ENCODE data around the gene METTL22.

The METTL22 gene

DNA sequence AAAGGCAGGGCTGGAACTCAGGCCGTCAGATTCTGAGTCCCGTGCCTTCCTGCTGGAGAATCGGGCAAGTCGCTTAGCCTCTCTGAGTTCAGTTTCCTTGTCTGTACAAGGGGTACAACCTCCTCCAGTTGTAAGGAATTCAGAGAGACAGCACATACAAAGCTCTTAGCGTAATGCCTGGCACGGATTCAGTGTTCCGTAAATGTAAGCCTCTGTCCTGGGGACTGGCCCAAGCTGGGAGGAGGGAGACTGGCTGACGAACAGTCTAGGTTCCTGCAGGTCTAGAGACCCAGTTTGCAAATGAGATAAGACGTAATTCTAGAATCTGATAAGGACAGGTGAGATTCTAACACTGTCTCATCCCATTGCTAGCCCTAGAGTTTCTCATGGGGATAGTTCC lies 9.9 kb downstream of the METTL22 start:
- Histone ChIP-seq H3K27me3 (ENCODE audit: low read depth) (no peaks in the 10 kb centered on the region), H3K9me3 (no peaks in the 10 kb centered on the region), H3K4me3 (no peak overlapping the region), H3K4me1 (no peaks in the 10 kb centered on the region), H3K36me3 (replicated peaks) (peaks cover 74% of the 10 kb centered on the region)
- no peak for DNase-seq (ENCODE audit: low spot score in 2 of 2)
- in situ Hi-C loops (cut with MboI; ENCODE audit: low sequenced_read_pairs) = no loop called here

DNA sequence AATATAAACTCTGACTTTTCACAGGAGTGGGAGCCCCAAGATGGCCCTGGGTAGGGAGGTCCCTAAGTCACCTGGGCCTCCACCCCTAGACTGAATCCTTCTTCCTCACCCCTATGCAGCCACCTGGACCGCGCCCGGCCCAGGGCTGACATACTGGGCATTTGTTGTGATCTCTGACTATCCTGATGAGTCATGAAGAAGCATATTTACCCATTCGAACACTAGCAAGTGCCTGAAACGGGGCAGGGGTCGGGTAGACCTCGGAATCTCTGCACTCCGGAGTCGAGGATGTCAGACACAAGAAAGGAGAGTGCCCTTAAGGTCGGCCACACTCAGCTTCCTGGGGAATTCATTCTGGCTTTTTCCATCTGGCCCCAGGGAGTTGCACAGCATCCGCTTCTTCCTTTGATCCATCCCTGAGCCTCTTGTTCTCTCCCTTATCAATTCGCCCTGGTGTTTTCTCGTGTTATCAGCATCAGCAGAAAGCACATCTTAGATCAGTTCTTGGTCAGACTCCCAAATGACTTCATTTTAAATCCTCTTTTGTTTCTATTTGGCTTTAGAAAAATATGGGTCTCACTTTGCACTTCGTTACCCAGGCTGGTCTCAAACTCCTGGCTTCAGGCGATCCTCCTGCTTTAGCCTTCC lies 10.4 kb downstream of the METTL22 start:
- no peak for DNase-seq (ENCODE audit: low spot score in 2 of 2)
- Histone ChIP-seq H3K27me3 (ENCODE audit: low read depth) (no peaks in the 10 kb centered on the region), H3K4me1 (no peaks in the 10 kb centered on the region), H3K4me3 (no peak overlapping the region), H3K9me3 (no peaks in the 10 kb centered on the region), H3K36me3 (replicated peaks) (peaks cover 76% of the 10 kb centered on the region)
- in situ Hi-C loops (cut with MboI; ENCODE audit: low sequenced_read_pairs) = no loop called here

DNA sequence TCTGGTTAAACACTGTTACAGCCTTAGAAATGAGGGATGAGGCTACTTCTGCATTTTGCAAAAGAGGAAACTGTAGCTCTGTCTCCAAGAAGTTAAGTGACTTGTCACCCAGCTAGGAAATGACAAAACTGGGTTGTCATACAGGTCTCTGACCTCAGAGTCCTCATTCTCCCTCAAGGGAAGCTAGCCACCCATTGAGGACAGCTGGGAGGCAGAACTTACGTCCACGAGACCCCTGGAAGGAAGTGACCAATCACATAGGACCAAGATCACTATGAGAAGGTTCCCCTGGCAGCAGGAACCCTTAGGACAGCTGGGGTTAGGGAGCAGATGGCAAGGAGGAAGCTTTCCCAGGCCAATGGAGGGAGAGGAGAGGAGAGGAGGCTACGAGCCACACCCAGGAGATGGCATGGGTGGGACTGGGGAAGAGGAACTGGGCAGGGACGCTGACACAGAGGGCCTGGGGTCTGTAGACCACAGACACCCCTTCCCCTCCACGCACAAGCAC lies 11.2 kb downstream of the METTL22 start:
- H3K4me1 ChIP-seq = no peaks in the 10 kb centered on the region
- H3K4me3 ChIP-seq = no peak overlapping the region
- no peaks in the 10 kb centered on the region for H3K9me3 ChIP-seq
- H3K27me3 ChIP-seq (ENCODE audit: low read depth) = no peaks in the 10 kb centered on the region
- in situ Hi-C loops (cut with MboI; ENCODE audit: low sequenced_read_pairs) = no loop called here
- H3K36me3 ChIP-seq (replicated peaks) = peaks cover 74% of the 10 kb centered on the region
- no peak for DNase-seq (ENCODE audit: low spot score in 2 of 2)

DNA sequence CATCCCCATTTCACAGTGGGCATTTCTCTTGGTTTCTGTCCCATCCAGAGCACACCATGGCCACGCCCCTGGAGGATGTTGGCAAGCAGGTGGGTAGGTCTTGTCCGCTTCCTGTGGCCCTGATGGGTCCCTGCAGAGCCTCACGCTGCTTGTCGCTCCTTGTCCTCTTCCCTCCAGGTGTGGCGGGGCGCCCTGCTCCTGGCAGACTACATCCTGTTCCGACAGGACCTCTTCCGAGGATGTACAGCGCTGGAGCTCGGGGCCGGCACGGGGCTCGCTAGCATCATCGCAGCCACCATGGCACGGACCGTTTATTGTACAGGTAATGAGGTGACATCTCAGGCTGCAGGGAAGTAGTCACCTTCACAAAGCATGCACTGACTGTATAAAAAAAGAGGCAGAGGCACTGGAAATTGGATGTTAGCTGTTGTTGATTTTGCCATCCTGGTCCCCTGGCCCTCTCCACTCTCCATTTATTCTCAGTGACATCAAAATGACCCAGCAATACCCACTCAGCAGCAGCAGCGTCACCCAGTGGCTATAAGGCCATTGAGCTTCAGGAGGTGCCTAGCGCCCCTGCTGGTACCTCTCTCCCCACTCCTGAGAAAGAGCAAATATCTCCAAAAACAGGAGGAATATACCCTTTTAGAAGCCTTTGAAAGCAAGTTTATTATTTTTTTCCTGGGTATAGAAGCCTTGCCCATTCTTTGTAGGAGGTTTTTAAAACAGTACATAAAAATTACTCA lies 13.7 kb downstream of the METTL22 start:
- no peak overlapping the region for H3K4me3 ChIP-seq
- no peaks in the 10 kb centered on the region for H3K4me1 ChIP-seq
- peaks cover 67% of the 10 kb centered on the region for H3K36me3 ChIP-seq (replicated peaks)
- peak; percentile 34 to 66 for DNase-seq (ENCODE audit: low spot score in 2 of 2)
- H3K9me3 ChIP-seq = no peaks in the 10 kb centered on the region
- H3K27me3 ChIP-seq (ENCODE audit: low read depth) = no peaks in the 10 kb centered on the region
- in situ Hi-C loops (cut with MboI; ENCODE audit: low sequenced_read_pairs) = no loop called here

DNA sequence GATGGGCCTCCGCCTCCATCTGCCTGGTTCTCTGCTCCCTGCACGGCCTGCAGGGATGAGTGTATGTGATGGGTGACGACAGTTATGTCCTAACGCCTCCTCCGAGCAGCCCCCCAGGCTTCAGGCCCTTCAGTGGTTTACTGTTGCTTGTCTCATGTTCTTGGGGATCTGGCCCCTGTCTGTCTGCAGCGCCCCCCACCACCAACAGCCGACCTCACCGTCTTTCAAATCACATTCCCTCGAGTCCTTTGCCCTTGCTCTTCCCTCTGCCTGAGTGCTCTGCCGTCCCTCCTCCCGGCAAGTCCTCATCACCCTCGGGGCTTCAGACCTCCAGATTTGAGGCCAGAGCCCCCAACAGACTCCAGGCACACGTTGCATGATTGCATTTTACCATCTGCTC lies 18.2 kb downstream of the METTL22 start:
- peaks cover 79% of the 10 kb centered on the region for H3K36me3 ChIP-seq (replicated peaks)
- in situ Hi-C loops (cut with MboI; ENCODE audit: low sequenced_read_pairs) = no loop called here

DNA sequence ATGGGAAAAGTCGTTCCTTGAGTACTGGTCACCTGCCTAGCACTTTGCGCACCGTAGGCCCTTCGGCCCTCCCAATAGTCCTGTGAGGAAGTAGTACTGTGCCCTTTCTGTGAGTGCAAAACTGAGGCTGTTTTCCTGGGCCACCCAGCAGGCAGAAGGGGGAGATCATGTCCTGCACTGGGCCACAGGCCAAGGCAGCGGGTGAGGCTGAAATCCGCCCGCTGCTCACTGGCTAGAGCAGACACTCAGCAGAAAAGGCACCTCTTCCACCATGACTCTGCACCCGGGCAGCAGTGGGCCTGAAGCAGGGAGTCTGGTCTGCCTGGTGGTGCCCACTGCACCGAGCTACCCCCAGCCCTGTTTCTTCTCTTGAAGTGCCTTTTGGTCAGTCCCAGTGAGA lies 20.2 kb downstream of the METTL22 start:
- Histone ChIP-seq H3K36me3 (replicated peaks) (peaks cover 73% of the 10 kb centered on the region), H3K4me3 (no peak overlapping the region), H3K27me3 (ENCODE audit: low read depth) (no peaks in the 10 kb centered on the region), H3K4me1 (no peaks in the 10 kb centered on the region), H3K9me3 (no peaks in the 10 kb centered on the region)
- in situ Hi-C loops (cut with MboI; ENCODE audit: low sequenced_read_pairs) = no loop called here
- DNase-seq (ENCODE audit: low spot score in 2 of 2) = no peak

More for the DNA sequence above, 18.2 kb downstream of the METTL22 start:
- no peak for DNase-seq (ENCODE audit: low spot score in 2 of 2)
- Histone ChIP-seq H3K27me3 (ENCODE audit: low read depth) (no peaks in the 10 kb centered on the region), H3K9me3 (no peaks in the 10 kb centered on the region), H3K4me3 (no peak overlapping the region), H3K4me1 (no peaks in the 10 kb centered on the region)

DNA sequence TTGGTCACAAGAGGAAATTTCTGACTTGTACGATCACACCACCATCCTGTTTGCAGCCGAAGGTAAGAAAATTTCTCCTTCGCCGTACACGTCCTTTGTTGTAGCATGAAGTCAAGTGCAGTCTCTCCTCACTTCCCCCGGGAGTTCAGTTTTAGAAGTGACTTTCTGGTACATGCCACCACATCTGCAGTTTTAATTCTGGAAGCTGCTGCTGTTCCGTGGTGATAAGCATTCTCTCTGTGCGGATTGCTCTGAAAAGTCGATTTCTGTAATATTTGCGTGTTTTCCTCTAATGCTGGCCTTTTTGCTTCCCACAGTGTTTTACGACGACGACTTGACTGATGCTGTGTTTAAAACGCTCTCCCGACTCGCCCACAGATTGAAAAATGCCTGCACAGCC lies 20.6 kb downstream of the METTL22 start:
- in situ Hi-C loops (cut with MboI; ENCODE audit: low sequenced_read_pairs) = no loop called here
- DNase-seq (ENCODE audit: low spot score in 2 of 2) = no peak
- H3K4me1 ChIP-seq = no peaks in the 10 kb centered on the region
- H3K36me3 ChIP-seq (replicated peaks) = peaks cover 72% of the 10 kb centered on the region
- H3K4me3 ChIP-seq = no peak overlapping the region
- H3K27me3 ChIP-seq (ENCODE audit: low read depth) = no peaks in the 10 kb centered on the region
- H3K9me3 ChIP-seq = no peaks in the 10 kb centered on the region

DNA sequence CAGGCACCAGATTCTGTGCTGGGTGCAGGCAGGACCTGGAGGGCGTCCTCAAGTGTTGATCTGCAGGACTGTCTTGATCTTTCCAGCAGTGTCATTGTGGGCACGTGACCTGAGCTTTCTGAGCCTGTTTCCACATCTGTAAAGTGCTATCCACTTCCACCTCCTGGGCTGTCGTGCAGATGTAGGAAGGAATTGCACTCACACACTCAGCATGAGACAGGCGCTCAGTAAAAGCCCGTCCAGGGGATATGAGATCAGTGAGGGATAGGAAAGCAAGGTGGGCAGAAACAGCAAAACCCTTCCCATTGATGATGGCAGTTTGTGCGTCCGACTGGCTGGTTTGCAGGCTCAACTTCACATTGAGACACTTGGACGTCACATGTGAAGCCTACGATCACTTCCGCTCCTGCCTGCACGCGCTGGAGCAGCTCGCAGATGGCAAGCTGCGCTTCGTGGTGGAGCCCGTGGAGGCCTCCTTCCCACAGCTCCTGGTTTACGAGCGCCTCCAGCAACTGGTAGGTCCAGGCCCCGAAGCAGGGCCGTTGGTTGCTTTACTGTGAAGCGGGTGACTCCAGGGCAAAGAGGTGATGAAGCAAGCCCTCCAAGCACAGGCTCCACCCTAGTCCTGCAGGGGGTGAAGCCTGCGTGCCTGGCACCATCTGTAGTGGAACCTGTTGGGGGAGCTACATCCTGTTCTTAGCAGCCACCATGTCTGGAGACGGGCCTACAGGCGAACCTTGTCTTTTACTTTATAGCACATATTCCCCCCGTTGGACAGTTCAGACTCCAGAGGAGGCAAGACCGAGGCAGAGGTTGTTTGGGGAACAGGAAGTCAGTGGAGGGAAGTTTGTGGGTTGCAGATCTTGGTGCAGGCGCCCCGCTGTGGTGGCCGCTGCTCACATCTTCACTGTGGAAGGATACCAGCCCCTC lies 23.0 kb downstream of the METTL22 start:
- in situ Hi-C loops (cut with MboI; ENCODE audit: low sequenced_read_pairs) = no loop called here
- DNase-seq (ENCODE audit: low spot score in 2 of 2) = no peak
- Histone ChIP-seq H3K36me3 (replicated peaks) (peaks cover 68% of the 10 kb centered on the region), H3K4me3 (no peak overlapping the region), H3K4me1 (no peaks in the 10 kb centered on the region), H3K27me3 (ENCODE audit: low read depth) (no peaks in the 10 kb centered on the region), H3K9me3 (no peaks in the 10 kb centered on the region)

DNA sequence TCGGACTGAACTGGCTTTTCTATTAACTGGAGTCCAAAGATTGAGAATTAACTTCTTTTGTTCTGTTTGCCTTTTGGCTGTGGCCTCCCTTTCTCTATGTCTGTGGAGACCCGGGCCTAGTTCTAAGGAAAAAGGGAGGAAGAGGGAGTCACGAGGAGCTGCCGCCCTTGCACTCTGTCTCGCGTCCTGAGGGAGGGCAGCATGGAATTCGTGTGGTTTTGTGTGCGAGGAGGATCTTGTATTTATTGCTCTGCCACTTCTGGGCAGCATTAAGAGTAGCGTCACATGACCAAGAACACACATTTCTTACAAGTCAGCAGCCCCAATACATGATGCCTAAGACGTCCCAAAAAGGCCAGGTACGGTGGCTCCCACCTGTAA lies 23.6 kb downstream of the METTL22 start:
- in situ Hi-C loops (cut with MboI; ENCODE audit: low sequenced_read_pairs) = no loop called here
- Histone ChIP-seq H3K4me1 (no peaks in the 10 kb centered on the region), H3K4me3 (no peak overlapping the region), H3K27me3 (ENCODE audit: low read depth) (no peaks in the 10 kb centered on the region), H3K36me3 (replicated peaks) (peaks cover 64% of the 10 kb centered on the region), H3K9me3 (no peaks in the 10 kb centered on the region)
- DNase-seq (ENCODE audit: low spot score in 2 of 2) = no peak

DNA sequence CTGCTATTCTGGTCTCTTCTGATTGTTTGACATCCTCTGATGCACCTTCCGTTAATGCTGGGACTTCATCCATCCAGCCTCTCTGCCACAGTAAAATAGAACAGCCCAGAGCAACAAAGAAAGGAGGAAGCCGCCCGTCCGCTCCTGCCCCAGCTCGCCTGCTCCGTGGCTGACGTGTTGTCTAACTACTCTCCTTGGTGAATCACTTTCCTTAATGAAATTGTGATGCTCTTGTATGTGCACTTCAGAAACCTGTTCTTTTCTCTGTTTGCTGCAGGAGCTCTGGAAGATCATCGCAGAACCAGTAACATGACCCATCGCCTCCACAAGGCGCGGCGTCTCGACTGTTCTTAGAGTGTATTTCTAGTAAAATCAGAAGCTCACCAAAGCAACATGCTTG lies 24.3 kb downstream of the METTL22 start:
- H3K36me3 ChIP-seq (replicated peaks) = peaks cover 62% of the 10 kb centered on the region
- in situ Hi-C loops (cut with MboI; ENCODE audit: low sequenced_read_pairs) = no loop called here
- no peaks in the 10 kb centered on the region for H3K9me3 ChIP-seq
- DNase-seq (ENCODE audit: low spot score in 2 of 2) = no peak
- no peaks in the 10 kb centered on the region for H3K27me3 ChIP-seq (ENCODE audit: low read depth)
- H3K4me1 ChIP-seq = no peaks in the 10 kb centered on the region
- H3K4me3 ChIP-seq = no peak overlapping the region

DNA sequence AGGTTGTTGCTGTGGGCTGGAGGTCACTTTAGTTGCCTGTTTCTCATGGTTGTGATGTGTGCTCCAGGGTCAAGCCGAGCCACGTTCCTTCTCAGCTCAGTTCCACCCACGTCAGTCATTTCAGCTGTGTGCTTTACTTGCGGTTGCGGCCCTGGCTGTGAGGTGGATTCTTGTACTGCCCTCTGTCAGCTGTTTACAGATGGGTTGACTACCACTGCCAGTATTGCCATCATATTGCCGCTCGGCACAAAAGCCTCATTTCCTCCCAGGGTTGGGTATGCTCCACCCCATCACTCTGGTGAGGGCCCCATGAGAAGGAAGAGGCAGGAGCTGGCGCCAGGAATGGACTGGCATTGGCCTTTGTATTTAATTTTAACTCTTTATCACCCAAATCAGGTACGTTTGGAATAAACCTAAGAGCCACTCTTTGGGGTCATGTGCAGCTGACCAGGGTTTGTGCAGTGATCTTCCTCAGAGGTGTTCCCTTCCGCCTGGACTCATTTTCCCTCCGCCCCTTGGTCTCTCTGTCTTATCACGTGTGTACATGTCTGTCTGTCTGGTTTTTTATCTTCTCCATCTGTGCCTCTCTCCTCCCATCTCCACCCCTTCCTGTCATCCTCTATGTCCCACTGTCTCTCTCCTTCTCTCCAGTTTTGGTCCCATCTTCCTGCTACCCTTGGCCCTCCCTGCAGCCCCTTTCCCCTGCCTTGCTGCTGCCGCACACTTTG lies 25.0 kb downstream of the METTL22 start:
- DNase-seq (ENCODE audit: low spot score in 2 of 2) = no peak
- in situ Hi-C loops (cut with MboI; ENCODE audit: low sequenced_read_pairs) = no loop called here
- Histone ChIP-seq H3K9me3 (no peaks in the 10 kb centered on the region), H3K27me3 (ENCODE audit: low read depth) (no peaks in the 10 kb centered on the region), H3K36me3 (replicated peaks) (peaks cover 58% of the 10 kb centered on the region), H3K4me1 (no peaks in the 10 kb centered on the region), H3K4me3 (no peak overlapping the region)

DNA sequence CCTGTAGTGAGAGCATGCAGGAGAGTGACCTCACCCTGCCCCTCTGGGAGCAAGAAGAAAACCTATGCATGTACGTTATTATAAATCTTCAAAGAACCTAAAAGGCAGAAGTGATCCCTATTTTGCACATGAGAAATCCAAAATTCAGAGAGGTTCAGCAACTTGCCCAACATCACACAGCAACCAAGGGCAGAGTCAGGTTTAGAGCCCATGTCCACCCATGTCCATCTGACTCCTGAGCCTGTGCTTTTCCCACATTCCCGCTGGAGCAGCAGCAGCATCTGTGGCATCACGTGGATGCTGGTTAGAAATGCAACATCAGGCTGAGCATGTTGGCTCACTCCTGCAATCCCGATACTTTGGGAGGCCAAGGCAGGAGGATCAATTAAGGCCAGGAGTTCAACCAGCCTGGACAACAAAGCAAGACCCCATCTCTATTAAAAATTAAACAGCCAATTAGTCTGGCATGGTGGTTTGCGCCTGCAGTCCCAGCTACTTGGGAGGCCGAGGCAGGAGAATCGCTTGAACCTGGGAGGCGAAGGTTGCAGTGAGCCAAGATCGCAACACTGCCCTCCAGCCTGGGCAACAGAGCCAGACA lies 26.3 kb downstream of the METTL22 start:
- no peaks in the 10 kb centered on the region for H3K9me3 ChIP-seq
- no peaks in the 10 kb centered on the region for H3K4me1 ChIP-seq
- in situ Hi-C loops (cut with MboI; ENCODE audit: low sequenced_read_pairs) = no loop called here
- H3K4me3 ChIP-seq = no peak overlapping the region
- H3K36me3 ChIP-seq (replicated peaks) = peaks cover 45% of the 10 kb centered on the region
- H3K27me3 ChIP-seq (ENCODE audit: low read depth) = no peaks in the 10 kb centered on the region
- DNase-seq (ENCODE audit: low spot score in 2 of 2) = no peak

DNA sequence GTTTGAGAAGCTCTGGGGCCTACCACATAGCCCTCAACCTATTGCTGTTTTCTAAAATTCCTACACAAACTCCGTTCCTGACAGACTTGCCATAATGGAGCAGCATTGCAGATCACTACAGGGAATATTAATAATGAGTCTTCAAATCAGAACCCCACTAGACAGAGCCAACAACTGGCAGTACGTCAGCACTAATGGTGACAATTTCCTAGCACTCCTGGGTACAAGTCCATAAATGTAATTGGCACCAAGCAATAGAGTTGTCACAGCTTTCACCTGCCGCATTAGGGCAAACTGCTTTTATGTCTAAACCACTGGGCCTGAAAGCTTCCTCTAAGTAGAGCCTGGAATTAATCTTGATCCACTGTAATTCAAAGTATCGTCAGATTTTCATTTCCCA lies 27.4 kb downstream of the METTL22 start:
- Histone ChIP-seq H3K36me3 (replicated peaks) (peaks cover 34% of the 10 kb centered on the region), H3K4me3 (no peak overlapping the region), H3K27me3 (ENCODE audit: low read depth) (no peaks in the 10 kb centered on the region), H3K4me1 (no peaks in the 10 kb centered on the region), H3K9me3 (no peaks in the 10 kb centered on the region)
- no peak for DNase-seq (ENCODE audit: low spot score in 2 of 2)
- in situ Hi-C loops (cut with MboI; ENCODE audit: low sequenced_read_pairs) = no loop called here

All from HAP-1 (cell line).